OCI-LY3 (cell line): Measurements from ENCODE around the gene SYNPO2.

Experiments
- H2AFZ ChIP-seq: fragments of 200-600, 300-600 bp; shearing (Covaris generic); 2 replicates; pipeline ENCODE4 v1.6.0; 2014; ENCODE audit warnings: antibody characterized with exemption, low read depth, low read length
- H3K27ac ChIP-seq: fragments of 200-600, 300-600 bp; sonication (generic); 2 replicates; pipeline ENCODE4 v1.5.1; 2014; ENCODE audit warnings: mild to moderate bottlenecking, low read length, moderate library complexity, mixed read lengths
- H3K27me3 ChIP-seq: fragments of 200-600, 300-600 bp; sonication (generic); 2 replicates; pipeline ENCODE4 v1.6.1; 2014; ENCODE audit warnings: low read depth, low read length, mixed read lengths
- H3K36me3 ChIP-seq: fragments of 200-600, 300-600 bp; sonication (generic); replicated peaks from 2 replicates; pipeline ENCODE3; 2014; ENCODE audit warnings: low read depth, low read length, mixed read lengths
- H3K4me1 ChIP-seq: fragments of 300-600, 200-600 bp; sonication (generic); 2 replicates; pipeline ENCODE4 v1.6.1; 2014; ENCODE audit warnings: low read length, mixed read lengths
- H3K4me2 ChIP-seq: fragments of 200-600, 300-600 bp; sonication (generic); 2 replicates; pipeline ENCODE4 v1.6.1; 2014; ENCODE audit warnings: low read length, mixed read lengths
- H3K4me3 ChIP-seq: fragments of 300-600, 200-600 bp; sonication (generic); 2 replicates; pipeline ENCODE4 v1.5.1; 2014; ENCODE audit warnings: antibody characterized with exemption, mild to moderate bottlenecking, low read length, moderate library complexity
- H3K79me2 ChIP-seq: fragments of 300-600, 200-600 bp; shearing (Covaris generic); 2 replicates; pipeline ENCODE4 v1.6.1; 2014; ENCODE audit warnings: mild to moderate bottlenecking, low read length, mixed read lengths
- H3K9ac ChIP-seq: fragments of 300-600, 200-600 bp; shearing (Covaris generic); 2 replicates; pipeline ENCODE4 v1.6.0; 2014; ENCODE audit warnings: mild to moderate bottlenecking, low read length, moderate library complexity
- H3K9me3 ChIP-seq: fragments of 200-600, 300-600 bp; shearing (Covaris generic); 2 replicates; pipeline ENCODE4 v1.6.1; 2014; ENCODE audit warnings: low read length, mixed read lengths; ENCODE audit not compliant: insufficient read depth
- H4K20me1 ChIP-seq: fragments of 200-600, 300-600 bp; sonication (generic); 2 replicates; pipeline ENCODE4 v1.6.1; 2016; ENCODE audit warnings: low read length, mixed read lengths; ENCODE audit not compliant: insufficient read depth
- EZH2phosphoT487 ChIP-seq: fragments of 200-600 bp; shearing (Covaris generic); IDR thresholded peaks from 2 replicates; pipeline ENCODE4 v1.6.1; 2018; ENCODE audit warnings: antibody characterized with exemption, mixed run types, low read depth
- TF ChIP-seq, protein P1 (sequence below): fragments of 200-600, 300-600 bp; sonication (generic); IDR thresholded peaks from 2 replicates; pipeline ENCODE4 v1.5.1; 2014; ENCODE audit warnings: antibody characterized with exemption, low read length, low read depth

Gene SYNPO2

DNA sequence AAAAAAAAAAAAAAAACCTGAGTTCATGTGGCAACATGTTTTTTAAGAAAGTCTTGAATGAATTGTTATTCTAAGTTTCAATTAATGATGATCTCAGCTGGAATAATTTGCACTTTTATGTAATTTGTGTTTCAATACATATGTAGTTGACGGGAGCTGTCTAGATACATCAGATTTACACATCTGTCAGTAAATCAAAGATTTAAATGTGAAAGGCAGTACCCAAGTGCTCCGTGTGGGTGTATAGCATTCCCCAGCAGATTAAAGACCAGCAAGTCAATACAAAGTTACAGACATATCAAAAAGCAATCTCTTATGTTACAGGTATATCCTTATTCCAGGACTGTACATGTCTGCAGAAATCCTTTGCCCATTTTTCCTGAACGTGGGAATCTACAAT, 35.2 kb downstream of the SYNPO2 start:
- H3K27me3 ChIP-seq, result peaks cover 5% of the 10 kb centered on the region; the same call in 1 of the 2 replicates
- H4K20me1 ChIP-seq, result no peaks in the 10 kb centered on the region
- H2AFZ ChIP-seq, result no peak overlapping the region
- H3K9me3 ChIP-seq, result no peaks in the 10 kb centered on the region
- no peak overlapping the region for H3K4me3 ChIP-seq
- no peaks in the 10 kb centered on the region for H3K36me3 ChIP-seq
- no peak overlapping the region for H3K27ac ChIP-seq
- H3K9ac ChIP-seq, result no peak overlapping the region
- H3K4me2 ChIP-seq, result no peak overlapping the region
- H3K79me2 ChIP-seq, result no peaks in the 10 kb centered on the region
- H3K4me1 ChIP-seq, result no peaks in the 10 kb centered on the region
- TF ChIP-seq EZH2phosphoT487, result no peak
- TF ChIP-seq, protein P1, sequence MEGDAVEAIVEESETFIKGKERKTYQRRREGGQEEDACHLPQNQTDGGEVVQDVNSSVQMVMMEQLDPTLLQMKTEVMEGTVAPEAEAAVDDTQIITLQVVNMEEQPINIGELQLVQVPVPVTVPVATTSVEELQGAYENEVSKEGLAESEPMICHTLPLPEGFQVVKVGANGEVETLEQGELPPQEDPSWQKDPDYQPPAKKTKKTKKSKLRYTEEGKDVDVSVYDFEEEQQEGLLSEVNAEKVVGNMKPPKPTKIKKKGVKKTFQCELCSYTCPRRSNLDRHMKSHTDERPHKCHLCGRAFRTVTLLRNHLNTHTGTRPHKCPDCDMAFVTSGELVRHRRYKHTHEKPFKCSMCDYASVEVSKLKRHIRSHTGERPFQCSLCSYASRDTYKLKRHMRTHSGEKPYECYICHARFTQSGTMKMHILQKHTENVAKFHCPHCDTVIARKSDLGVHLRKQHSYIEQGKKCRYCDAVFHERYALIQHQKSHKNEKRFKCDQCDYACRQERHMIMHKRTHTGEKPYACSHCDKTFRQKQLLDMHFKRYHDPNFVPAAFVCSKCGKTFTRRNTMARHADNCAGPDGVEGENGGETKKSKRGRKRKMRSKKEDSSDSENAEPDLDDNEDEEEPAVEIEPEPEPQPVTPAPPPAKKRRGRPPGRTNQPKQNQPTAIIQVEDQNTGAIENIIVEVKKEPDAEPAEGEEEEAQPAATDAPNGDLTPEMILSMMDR, result no peak

DNA sequence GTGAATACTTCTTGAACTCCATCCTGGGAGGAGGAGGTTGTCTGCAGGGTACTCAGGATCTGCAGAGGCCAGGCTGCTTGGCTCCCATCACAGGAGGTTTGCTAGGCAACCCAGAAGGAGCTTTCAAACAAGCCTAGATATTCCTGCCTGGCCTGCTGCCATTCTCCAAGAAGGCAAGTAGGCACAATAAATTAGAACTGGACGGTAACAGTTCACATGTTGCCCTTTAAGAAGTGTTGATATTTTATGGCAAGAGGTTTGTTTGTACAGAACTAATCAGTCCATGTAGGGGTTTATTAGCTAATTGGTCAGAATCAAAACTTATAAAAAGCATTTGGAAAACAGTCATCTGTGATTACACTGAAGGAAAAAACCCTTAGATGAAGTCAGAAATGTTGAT, 39.3 kb downstream of the SYNPO2 start:
- Histone ChIP-seq H3K4me3 (no peak overlapping the region), H3K4me1 (no peaks in the 10 kb centered on the region), H3K79me2 (no peaks in the 10 kb centered on the region), H3K4me2 (no peak overlapping the region), H4K20me1 (no peaks in the 10 kb centered on the region), H3K9ac (no peak overlapping the region), H2AFZ (no peak overlapping the region), H3K36me3 (no peaks in the 10 kb centered on the region), H3K9me3 (no peaks in the 10 kb centered on the region), H3K27me3 (peaks cover 5% of the 10 kb centered on the region; the same call in 1 of the 2 replicates), H3K27ac (no peak overlapping the region)
- TF ChIP-seq, protein P1, result no peak
- no peak for TF ChIP-seq EZH2phosphoT487

DNA sequence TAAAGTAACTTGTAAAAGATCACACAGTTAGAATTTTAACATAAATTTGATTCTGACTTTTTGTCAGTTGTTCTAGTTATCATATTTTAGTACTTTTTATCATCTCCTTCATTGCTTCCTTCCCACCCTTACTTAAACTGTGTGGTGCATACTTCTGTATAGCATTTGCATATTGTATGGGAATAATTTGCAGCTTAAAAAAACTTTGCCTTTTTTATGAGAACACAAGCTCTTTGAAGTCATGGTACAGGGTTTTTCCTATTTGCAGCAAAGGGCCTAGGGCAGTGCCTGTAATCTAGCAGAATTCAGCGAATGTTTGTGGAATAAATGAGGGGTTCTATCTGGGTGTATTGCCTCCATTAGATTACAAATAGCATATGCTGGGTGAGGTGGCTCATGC, 41.6 kb downstream of the SYNPO2 start:
- Histone ChIP-seq H3K27ac (no peak overlapping the region), H2AFZ (no peak overlapping the region), H3K4me3 (no peak overlapping the region), H3K4me1 (no peaks in the 10 kb centered on the region), H3K27me3 (peaks cover 5% of the 10 kb centered on the region; the same call in 1 of the 2 replicates), H3K9ac (no peak overlapping the region), H3K79me2 (no peaks in the 10 kb centered on the region), H4K20me1 (no peaks in the 10 kb centered on the region), H3K9me3 (no peaks in the 10 kb centered on the region), H3K36me3 (no peaks in the 10 kb centered on the region), H3K4me2 (no peak overlapping the region)
- TF ChIP-seq, protein P1, result no peak
- no peak for TF ChIP-seq EZH2phosphoT487

DNA sequence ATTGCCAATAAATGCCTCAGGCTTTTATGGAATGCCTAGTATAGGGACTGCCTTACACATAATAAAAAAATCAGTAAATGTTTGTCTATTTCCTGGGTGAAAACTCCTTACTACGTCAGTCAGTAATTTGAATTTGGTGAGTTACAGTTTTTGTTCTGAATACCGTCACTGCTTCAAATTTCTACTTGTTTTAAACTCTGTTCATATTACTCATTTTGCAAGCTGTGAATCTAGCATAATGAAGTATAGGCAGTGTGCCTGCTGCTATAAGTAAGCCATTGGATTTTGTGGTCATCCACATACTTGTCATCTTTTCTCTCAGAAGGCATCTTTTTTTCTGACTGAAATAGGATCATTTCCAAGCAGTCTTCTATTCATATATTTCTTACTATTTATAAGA, 43.1 kb downstream of the SYNPO2 start:
- Histone ChIP-seq H3K79me2 (no peaks in the 10 kb centered on the region), H2AFZ (no peak overlapping the region), H3K9ac (no peak overlapping the region), H3K9me3 (no peaks in the 10 kb centered on the region), H3K4me3 (no peak overlapping the region), H3K27ac (no peak overlapping the region), H4K20me1 (no peaks in the 10 kb centered on the region), H3K4me1 (no peaks in the 10 kb centered on the region), H3K27me3 (peaks cover 5% of the 10 kb centered on the region; the same call in 1 of the 2 replicates), H3K36me3 (no peaks in the 10 kb centered on the region), H3K4me2 (no peak overlapping the region)
- TF ChIP-seq EZH2phosphoT487, result no peak
- TF ChIP-seq, protein P1, result no peak
